C1 segment of cervical spinal cord (tissue), 14 donors: ENCODE results near the gene C11orf98.
"Not testable (repeated sequence)": the region's sequence is repeated elsewhere in the genome, so short reads cannot be mapped to it uniquely, and the experiment has no call there.

ENCODE experiments used
- DNase-seq, 14 donors: peaks; one replicate each; lab custom pipeline; 2025; lab: John Stamatoyannopoulos, UW

Gene C11orf98

GRCh38 chr11:62665075-62665598, at the start of gene C11orf98, which contains the start of gene CSKMT:
TSS of gene C11orf98 (minus strand) at chr11:62665210. CDS start at chr11:62665169, 41 bp downstream.
TSS of gene CSKMT (plus strand) at chr11:62665312. CDS start at chr11:62665880, 568 bp downstream.
- peak; percentile 70 to 97 (median 94) for DNase-seq

- no peak for DNase-seq
Measured at GRCh38 chr11:62713343-62713742, 48.3 kb upstream of the C11orf98 start.

- no peak for DNase-seq
Measured at GRCh38 chr11:62712861-62713260, 47.9 kb upstream of the C11orf98 start.

GRCh38 chr11:62712276-62712812, 47.3 kb upstream of the C11orf98 start:
- DNase-seq, result no peak

DNA sequence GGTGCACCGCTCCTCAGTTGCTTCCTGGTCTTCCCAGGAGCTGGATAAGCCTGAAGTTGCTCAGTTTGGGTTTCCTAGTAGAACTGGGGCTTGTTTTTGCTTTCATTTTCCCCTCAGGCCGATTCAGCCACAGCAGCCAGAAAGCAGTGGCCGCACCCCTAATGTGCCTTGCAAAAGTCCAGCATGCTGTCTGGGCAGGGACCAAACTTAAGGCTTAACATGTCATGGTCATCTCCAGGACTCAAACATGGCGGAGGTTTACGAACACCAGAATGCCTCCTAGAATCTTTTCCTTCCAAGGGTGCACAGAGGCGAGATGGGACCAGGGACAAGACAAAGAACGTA, 45.0 kb upstream of the C11orf98 start:
- peak in 3 of 14 donors; percentile 45 to 64 (median 61) for DNase-seq

DNA sequence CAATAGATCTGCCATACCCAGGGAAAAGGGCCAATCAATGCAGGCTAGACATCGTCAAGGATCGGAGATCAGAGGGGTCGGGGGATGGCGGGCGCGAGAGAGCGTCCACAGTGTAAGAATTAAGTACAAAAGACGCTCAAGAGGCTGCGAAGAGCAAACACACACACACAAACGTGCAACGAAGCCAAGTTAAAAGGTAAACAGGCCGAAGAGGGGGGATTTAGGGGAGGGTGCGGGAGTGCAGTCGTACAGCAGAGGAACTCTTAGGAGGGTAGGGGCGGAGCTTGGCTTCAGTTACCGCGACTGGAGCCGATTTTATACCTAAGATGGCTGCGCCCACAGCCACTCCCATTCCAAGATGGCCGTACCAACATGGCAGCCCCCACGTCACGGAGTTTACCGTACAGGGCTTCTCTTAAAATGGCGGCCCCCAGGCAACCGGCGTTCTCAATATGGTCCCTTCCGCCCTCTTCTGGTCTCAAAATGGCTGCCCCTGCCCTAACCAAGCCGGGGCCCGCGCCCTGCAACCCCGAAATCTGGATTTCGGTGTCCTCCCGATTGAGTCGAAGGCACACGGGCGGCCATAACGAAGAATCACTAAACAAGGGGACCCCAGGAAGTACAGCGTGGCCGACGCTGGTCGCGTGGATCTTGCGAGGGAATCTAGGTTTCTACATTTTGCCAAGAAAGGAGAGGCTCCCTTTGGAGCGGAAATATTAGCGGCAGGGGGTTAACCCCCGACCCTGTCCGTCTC, 44.4 kb upstream of the C11orf98 start:
- peak; percentile 64 to 96 (median 91) for DNase-seq

DNA sequence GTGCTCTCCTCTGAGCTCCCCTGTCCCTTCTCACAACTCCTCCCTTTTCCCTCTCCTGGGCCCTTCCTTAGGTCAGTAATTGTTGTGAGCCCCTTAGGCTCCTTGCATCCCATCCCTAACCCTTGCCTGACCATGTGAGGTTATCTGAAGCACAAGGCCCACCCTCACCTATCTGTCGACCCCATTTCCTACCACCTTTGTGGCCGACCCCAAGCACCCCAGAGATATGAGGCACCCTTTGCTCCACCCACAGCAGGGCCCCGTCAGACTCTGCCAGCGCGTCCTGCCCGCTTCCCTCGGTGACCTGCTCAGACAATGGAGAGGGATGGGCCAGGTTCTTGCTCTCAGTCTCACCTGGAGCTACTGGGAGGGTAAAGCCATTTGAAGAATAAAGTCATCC, 43.8 kb upstream of the C11orf98 start:
- peak in 2 of 14 donors; percentile 54 to 60 for DNase-seq

- DNase-seq, result no peak
Measured at GRCh38 chr11:62708392-62708791, 43.4 kb upstream of the C11orf98 start.

GRCh38 chr11:62707277-62707861, 42.4 kb upstream of the C11orf98 start, which contains the start of the genes BSCL2 and GNG3:
TSS of gene BSCL2 (minus strand) at chr11:62707424. CDS start at chr11:62707195, 229 bp downstream.
TSS of gene GNG3 (plus strand) at chr11:62707676. CDS start at chr11:62708296, 620 bp downstream.
- DNase-seq, result peak in 12 of 14 donors; percentile 8 to 99 (median 51)

DNA sequence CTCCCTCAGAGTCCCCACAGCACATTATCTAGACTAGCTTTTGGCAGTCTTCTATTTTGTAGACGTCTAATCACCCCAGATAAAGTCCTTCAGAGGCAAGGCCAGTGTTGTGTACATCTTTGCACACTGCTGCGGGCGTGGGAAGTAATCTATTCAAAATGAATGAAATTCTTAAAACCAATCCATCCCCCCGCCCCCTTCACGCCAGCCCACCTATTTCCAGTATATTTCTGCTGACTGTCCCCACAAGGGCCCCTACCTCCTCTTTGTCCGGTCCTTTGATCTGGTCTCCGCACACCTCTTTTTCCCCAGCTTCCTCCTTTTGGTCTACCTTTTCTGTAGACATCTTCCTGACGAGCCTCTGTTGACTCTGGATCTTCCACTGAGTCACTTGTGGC, 41.8 kb upstream of the C11orf98 start:
- peak in 2 of 14 donors; percentile 35 to 51 for DNase-seq

DNA sequence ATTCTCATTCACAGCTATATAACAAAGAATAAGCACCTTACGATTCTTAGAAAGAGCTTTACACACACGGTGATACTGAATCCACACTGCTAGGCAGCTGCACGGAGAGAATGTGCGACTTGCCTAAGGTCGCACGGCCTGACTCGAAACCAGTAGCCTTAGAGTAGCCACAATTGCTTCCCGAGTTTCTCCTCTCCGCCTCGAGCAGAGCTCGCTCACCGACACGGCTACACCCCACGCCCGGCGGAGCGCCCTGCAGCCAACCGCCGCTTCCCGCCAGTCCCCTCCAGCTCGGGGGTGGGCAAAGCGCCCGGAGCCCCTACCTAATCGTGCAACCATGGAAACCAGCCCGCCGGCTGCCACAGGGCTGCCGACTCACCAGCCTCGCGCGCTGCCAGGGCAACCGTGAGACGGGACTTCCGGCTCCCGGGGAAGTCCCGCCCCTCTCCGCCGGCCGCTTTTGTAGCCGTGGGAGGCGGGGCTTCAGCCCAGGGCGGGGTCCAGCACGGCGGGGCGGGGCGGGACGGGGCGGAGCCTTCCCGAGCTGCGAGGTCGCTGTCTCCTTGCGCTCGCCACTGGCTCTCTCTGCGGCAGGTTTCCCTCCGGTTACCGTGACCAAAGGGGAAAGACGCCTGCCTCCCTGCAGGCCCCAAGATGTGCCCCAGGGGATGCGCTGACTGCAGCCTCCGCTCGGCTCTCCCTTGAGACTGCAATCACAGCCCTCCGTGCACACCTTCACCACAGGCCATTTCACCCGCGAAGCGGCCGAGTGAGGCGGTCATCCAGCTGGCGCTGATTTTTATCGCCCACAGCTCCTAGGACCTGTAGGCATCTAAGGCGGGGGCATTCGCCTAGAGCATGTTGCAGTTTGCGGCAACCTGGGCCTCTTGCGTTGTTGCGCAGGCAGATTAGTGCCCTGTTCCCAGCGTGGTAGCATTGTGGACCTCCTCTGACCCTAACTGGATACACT, 41.2 kb upstream of the C11orf98 start:
- DNase-seq, result peak; percentile 42 to 96 (median 90)

GRCh38 chr11:62705413-62705812, 40.4 kb upstream of the C11orf98 start:
- DNase-seq, result no peak

- DNase-seq, result not testable (repeated sequence)
Measured at GRCh38 chr11:62703921-62704320, 38.9 kb upstream of the C11orf98 start.

- no peak for DNase-seq
Measured at GRCh38 chr11:62702246-62702645, 37.2 kb upstream of the C11orf98 start.

DNA sequence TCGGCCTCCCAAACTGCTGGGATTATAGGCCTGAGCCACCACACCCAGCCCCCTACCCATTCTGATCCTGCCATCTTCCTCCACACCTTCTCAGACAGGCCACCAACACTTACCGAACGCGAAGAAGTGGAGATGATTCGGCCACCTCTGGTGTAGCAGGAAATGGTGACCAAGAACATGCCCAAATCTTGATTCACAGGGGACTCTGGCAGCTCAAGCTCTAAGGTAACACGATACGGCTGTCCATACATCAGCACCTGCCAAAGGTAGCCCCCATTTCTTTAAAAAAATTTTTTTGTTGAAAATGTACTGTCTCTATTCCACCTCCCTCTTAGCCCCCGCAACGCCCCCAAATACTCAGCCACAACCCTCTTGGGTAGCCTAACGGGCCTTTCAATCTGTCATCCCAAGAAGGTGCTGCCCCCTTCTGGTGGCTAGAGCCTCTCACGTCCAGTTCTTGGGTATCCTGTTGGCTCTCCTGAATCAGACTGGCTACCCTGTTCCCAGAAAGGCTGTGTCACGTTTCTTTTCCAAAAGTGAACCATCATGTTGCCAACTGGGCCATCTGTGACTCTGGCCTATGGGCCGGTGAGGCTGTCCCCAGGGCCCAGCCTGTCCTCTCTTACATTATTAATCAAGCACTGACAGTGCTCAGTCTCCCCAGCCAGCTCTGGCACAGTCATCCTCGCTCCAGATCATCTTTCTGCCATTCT, 29.6 kb upstream of the C11orf98 start:
- DNase-seq, result peak in 13 of 14 donors; percentile 3 to 91 (median 40)

DNA sequence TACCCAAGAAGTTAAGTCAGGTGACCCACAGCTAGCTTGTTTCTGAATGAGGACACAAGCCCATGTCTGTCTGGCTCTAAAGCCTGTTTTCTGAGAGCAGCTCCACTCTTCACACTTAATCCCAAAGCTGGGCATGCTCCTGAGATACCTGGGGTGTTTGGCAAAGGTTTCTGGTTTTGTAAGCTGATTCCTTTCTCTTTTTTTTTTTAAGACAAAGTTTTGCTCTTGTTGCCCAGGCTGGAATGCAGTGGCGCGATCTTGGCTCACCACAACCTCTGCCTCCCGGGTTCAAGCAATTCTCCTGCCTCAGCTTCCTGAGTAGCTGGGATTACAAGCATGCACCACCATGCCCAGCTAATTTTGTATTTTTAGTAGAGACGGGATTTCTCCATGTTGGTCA, 28.6 kb upstream of the C11orf98 start:
- DNase-seq, result not testable (repeated sequence)

GRCh38 chr11:62689421-62690183, 24.6 kb upstream of the C11orf98 start, which contains the start of gene LRRN4CL:
TSS of gene LRRN4CL (minus strand) at chr11:62689530. CDS start at chr11:62688508, 1,022 bp downstream.
- peak in 2 of 14 donors; percentile 19 to 32 for DNase-seq

GRCh38 chr11:62688491-62688890, 23.5 kb upstream of the C11orf98 start:
- DNase-seq, result no peak
